T-helper 2 cell treated with Interferon-gamma antibody and Interleukin-4, amounts not matched to agents 100 ng/mL and 5 ng/mL, for 36 hours (primary cell): ENCODE measurements around the gene TTC17. TPM values are rescaled to one million over a fixed set of nuclear protein-coding genes. Genes with fewer than 3 reads are reported as not detected.
"Not testable (repeated sequence)": the region's sequence is repeated elsewhere in the genome, so short reads cannot be mapped to it uniquely, and the experiment has no call there.

Experiments
- intact Hi-C: fragments of 100-400 bp; cut with micrococcal nuclease; formaldehyde crosslinking; loops from one replicate; pipeline ENCODE4 v1.15.1; 2023
- total RNA-seq: library from RNA; stranded (reverse); gene quantifications from 2 replicates; pipeline ENCODE4 v1.2.3, GENCODE V29; 2022

The TTC17 gene
- total RNA-seq, 1 donor from 2014 or later = 74.5 TPM

GRCh38 chr11:43384393-43384792, 25.7 kb downstream of the TTC17 start:
- intact Hi-C loops = no loop called here

- intact Hi-C loops = loop anchor here (2.0 kb wide), 1 partner anchor 34 kb away; the partner anchor contains the start of gene TTC17
Measured at GRCh38 chr11:43392713-43393112, 34.0 kb downstream of the TTC17 start.

GRCh38 chr11:43393765-43394355, 35.1 kb downstream of the TTC17 start:
- intact Hi-C loops = loop anchor here (2.0 kb wide), 1 partner anchor 35 kb away; the partner anchor contains the start of gene TTC17

- intact Hi-C loops = no loop called here
Measured at GRCh38 chr11:43396617-43397016, 37.9 kb downstream of the TTC17 start.

- intact Hi-C loops = no loop called here
Measured at GRCh38 chr11:43397251-43397650, 38.5 kb downstream of the TTC17 start.

- intact Hi-C loops = no loop called here
Measured at GRCh38 chr11:43399983-43400630, 41.4 kb downstream of the TTC17 start.

GRCh38 chr11:43401252-43401651, 42.5 kb downstream of the TTC17 start:
- intact Hi-C loops = no loop called here

GRCh38 chr11:43401811-43402210, 43.1 kb downstream of the TTC17 start:
- intact Hi-C loops = not testable (repeated sequence)

GRCh38 chr11:43403357-43404231, 44.9 kb downstream of the TTC17 start:
- intact Hi-C loops = no loop called here

GRCh38 chr11:43404406-43404805, 45.7 kb downstream of the TTC17 start:
- intact Hi-C loops = no loop called here

- intact Hi-C loops = no loop called here
Measured at GRCh38 chr11:43404836-43405479, 46.2 kb downstream of the TTC17 start.

- intact Hi-C loops = no loop called here
Measured at GRCh38 chr11:43408277-43408676, 49.6 kb downstream of the TTC17 start.

- intact Hi-C loops = no loop called here
Measured at GRCh38 chr11:43410394-43410793, 51.7 kb downstream of the TTC17 start.

GRCh38 chr11:43418197-43418596, 59.5 kb downstream of the TTC17 start:
- intact Hi-C loops = loop anchor here (1.0 to 5.0 kb wide), 2 partner anchors 59 to 646 kb away; no protein-coding TSS in a partner anchor

GRCh38 chr11:43419460-43419859, 60.7 kb downstream of the TTC17 start:
- intact Hi-C loops = loop anchor here (1.0 to 5.0 kb wide), 3 partner anchors 108 to 647 kb away; partner anchors contain the start of gene API5

GRCh38 chr11:43427971-43428370, 69.3 kb downstream of the TTC17 start:
- intact Hi-C loops = no loop called here

GRCh38 chr11:43430916-43431315, 72.2 kb downstream of the TTC17 start:
- intact Hi-C loops = not testable (repeated sequence)

GRCh38 chr11:43434893-43435292, 76.2 kb downstream of the TTC17 start:
- intact Hi-C loops = no loop called here

GRCh38 chr11:43440486-43440885, 81.8 kb downstream of the TTC17 start:
- intact Hi-C loops = no loop called here

GRCh38 chr11:43443811-43444210, 85.1 kb downstream of the TTC17 start:
- intact Hi-C loops = no loop called here

- intact Hi-C loops = no loop called here
Measured at GRCh38 chr11:43447151-43447550, 88.4 kb downstream of the TTC17 start.
